Urothelium cell line (cell line): ENCODE data around the gene GAB3.
A peak's percentile ranks its signal among the peaks of the same experiment; 100 is the strongest.
"Not testable (repeated sequence)": the region's sequence is repeated elsewhere in the genome, so short reads cannot be mapped to it uniquely, and the experiment has no call there.

Experiments used
- DNase-seq: peaks from one replicate; pipeline ENCODE4 v3.0.0; 2011; ENCODE audit warnings: low spot score, mixed read lengths
- FAIRE-seq: peaks from 2 replicates; lab custom pipeline; 2011; peaks lifted over from hg19 to GRCh38; lab: Jason Lieb, UNC

The GAB3 gene

DNA sequence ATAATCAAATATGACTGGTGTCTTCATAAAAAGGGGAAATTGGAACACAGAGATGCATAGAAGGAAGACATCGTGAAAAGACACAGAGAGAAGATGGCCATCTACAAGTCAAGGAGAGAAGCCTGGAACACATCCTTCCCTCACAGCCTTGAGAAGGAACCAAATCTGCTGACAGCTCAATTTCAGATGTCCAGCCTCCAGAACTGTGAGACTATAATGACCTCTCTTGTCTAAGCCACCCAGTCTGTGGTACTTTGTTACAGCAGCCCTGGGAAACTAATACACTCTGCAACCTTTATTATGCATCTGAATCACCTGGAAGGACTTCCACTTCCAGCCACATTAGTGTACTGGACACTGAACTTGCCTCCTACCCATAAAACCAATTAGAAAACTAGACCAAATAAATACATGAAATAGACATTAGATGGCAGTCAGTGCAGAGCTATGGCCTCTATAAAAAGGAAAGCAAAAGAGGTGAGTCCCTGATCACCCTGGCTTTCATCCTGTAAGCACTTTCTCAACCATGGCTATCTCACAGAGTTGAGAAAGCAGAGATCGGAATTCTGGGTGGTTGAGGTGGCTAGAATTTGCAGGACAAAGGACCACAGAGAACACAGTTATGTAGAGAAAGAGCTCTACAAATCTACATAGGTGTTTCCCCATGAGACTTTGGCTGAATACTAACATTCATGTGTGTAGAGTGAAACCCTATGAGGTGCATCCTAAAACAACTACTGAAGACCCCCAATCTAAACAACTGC lies 25.7 kb downstream of the GAB3 start:
- no peak for FAIRE-seq

GRCh38 chrX:154721155-154721554 lies 29.7 kb downstream of the GAB3 start:
- FAIRE-seq = no peak
- DNase-seq = no peak

More for the DNA sequence above, 25.7 kb downstream of the GAB3 start:
- DNase-seq = no peak

DNA sequence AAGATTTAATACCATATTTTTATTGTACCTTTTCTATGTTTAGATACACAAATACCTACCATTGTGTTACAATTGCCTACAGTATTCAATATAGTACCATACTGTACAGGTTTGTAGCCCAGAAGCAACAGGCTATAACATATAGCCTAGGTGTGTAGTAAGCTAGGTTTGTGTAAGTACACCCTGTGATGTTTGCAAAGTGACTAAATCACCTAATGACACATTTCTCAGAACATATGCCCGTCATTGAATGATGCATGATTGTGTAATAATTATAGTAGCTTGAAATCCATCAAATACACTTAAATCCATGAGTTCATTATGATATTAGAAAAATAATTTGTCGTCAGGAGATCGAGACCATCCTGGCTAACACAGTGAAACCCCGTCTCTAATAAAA lies 30.8 kb downstream of the GAB3 start:
- FAIRE-seq = no peak

GRCh38 chrX:154719132-154719675 lies 31.7 kb downstream of the GAB3 start:
- FAIRE-seq = no peak
- no peak for DNase-seq

More for the DNA sequence above, 30.8 kb downstream of the GAB3 start:
- no peak for DNase-seq

DNA sequence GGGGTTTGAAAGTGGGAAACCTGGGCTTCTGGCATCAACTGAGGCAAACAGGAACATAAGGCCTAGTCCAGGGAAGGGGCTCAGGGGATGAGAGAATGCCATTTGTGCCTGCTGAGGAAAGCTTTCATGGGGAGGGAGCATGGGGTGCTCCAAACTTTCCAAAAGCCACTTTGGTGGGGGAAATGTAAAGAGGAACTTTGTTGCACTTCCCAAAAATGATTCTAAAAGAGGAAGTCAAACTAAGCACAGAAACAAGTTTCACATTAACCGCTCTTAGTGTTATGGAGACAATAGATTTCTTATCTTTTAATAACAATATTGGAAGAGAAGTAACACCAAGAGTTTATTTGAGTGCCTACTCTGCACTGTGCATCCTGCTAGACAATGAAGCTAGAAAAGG lies 32.3 kb downstream of the GAB3 start:
- no peak for FAIRE-seq

GRCh38 chrX:154717824-154718223 lies 33.1 kb downstream of the GAB3 start:
- DNase-seq = peak; percentile 78
- FAIRE-seq = no peak

More for the DNA sequence above, 32.3 kb downstream of the GAB3 start:
- no peak for DNase-seq

- no peak for FAIRE-seq
- no peak for DNase-seq
These were observed 35.1 kb downstream of the GAB3 start for GRCh38 chrX:154715825-154716224.

GRCh38 chrX:154714925-154715324 lies 36.0 kb downstream of the GAB3 start:
- FAIRE-seq = no peak
- peak; percentile 52 for DNase-seq

GRCh38 chrX:154712781-154713740 lies 37.8 kb downstream of the GAB3 start:
- FAIRE-seq (peak; percentile 27), DNase-seq (peak; percentile 60)

DNA sequence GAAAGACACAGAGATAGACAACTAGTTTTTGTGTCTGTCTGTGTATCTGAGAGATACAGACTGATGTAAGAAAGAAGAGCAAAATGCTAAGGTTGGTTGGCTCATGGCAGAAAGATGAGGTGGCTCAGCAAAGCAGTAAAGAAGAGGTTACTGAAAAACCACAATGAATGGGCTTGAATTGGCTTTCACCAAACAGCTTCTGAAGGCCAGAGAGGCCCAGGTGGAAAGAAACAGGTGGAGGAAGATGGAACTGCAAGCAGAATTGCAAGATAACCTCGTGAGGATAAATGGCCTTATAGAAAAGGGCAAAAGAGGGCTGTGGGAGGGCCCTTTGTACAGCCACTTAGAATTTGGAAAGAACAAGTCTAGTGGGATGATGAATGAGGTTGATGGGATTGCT lies 39.6 kb downstream of the GAB3 start:
- FAIRE-seq (no peak), DNase-seq (no peak)

DNA sequence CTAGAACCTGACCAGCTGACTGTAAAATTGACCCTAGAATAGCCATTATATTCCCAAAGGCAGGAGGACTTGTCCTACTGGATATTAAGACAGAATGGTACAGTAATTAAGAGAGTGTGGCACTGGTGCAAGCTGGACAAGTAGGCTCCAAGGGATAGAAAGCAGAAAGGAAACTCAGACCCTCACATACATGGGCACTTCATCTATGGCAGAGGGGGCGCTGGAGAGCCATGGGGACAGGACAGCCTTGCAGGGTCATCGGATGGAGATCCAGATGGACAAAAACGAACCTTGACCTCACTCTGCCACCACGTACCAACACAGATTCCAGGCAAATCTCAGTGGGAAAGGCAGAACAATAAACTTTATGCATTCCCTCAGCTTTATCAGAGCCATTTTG lies 40.6 kb downstream of the GAB3 start:
- no peak for FAIRE-seq
- DNase-seq = no peak

DNA sequence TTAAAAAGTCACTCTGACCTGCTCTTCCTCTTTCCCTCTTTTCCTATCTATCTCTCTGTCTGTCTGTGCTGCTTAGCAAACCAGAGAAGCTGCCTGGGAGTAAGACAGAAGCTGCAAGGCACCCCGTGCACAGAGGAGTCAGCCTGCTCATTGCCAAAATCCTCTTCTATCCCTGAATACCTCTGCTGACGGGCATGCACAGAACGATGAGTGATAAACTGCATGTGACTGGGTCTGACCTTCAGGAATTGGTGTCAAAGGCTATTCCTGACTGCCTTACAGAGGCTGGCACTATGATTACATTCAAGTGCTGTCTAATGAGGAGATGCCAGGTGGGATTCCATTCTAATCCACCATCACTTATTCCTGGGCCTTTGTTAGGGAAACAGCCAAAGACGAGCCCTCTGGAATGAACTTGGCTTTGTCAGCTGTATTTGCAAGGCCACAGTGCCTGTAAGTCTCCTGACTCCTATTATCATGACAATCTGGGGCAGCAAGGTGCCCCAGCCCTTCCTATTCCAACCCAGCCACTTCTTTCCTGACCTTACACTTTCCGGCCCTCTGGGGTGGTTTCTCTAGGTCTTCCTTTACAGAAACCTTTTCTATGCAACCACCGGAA lies 52.1 kb downstream of the GAB3 start:
- DNase-seq (no peak), FAIRE-seq (no peak)

DNA sequence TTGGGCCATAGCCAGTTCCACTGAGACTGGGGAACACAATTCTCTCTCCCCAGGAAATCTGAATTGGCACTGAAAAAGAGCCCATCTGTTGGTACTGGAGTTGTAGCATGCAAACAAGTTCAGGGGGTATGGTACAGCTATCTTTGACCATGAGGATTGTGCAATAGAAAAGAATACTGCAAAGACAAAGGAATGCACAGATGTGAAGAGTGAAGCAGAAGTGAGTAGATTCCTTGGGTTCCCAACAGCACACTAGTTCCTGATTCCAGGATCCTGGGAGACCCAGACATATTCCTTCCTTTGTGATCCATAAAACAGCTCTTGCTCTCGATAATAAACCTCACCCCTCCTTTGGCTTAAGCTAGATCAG lies 54.2 kb downstream of the GAB3 start:
- FAIRE-seq (no peak), DNase-seq (no peak)

GRCh38 chrX:154695911-154696675 lies 54.8 kb downstream of the GAB3 start:
- DNase-seq (peak; percentile 24), FAIRE-seq (no peak)

- FAIRE-seq (no peak), DNase-seq (no peak)
These were observed 57.5 kb downstream of the GAB3 start for GRCh38 chrX:154693394-154693793.

- not testable (repeated sequence) for DNase-seq, FAIRE-seq
These were observed 60.4 kb downstream of the GAB3 start for GRCh38 chrX:154690438-154690837.

DNA sequence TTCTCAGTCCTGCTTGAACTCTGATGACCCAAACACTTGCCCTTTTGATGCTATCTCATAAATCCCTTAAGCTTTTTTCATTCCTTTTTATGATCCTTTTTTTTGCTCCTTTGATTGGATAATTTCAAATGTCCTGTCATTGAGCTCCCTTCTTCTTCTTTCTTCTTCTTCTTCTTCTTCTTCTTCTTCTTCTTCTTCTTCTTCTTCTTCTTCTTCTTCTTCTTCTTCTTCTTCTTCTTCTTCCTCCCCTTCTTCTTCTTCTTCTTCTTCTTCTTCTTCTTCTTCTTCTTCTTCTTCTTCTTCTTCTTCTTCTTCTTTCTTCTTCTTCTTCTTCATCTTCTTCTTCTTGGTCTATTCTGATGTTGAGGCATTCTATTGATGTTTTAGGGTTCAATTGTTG lies 78.8 kb downstream of the GAB3 start:
- DNase-seq, FAIRE-seq: not testable (repeated sequence)

DNA sequence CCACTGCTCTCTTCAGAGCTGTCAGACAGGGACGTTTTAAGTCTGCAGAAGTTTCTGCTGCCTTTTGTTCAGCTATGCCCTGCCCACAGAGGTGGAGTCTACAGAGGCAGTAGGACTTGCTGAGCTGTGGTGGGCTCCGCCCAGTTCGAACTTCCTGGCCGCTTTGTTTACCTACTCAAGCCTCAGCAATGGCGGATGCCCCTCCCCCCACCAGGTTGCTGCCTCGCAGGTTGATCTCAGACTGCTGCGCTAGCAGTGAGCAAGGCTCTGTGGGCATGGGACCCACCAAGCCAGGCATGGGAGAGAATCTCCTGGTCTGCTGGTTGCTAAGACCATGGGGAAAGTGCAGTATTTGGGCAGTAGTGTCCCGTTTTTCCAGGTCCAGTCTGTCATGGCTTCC lies 80.0 kb downstream of the GAB3 start:
- DNase-seq, FAIRE-seq: not testable (repeated sequence)

GRCh38 chrX:154661899-154662298 lies 89.0 kb downstream of the GAB3 start:
- DNase-seq = no peak
- FAIRE-seq = no peak

GRCh38 chrX:154661170-154661569 lies 89.7 kb downstream of the GAB3 start:
- FAIRE-seq (no peak), DNase-seq (no peak)
